GM19455 (cell line): Measurements from ENCODE around the gene DARS2.
"Not testable (repeated sequence)": the region's sequence is repeated elsewhere in the genome, so short reads cannot be mapped to it uniquely, and the experiment has no call there.

Experiments
- ATAC-seq: cut with Tn5 transposase; IDR thresholded peaks from one replicate; pipeline ENCODE4 v1.9.1; 2021; ENCODE audit not compliant: unreplicated experiment

DARS2 gene

GRCh38 chr1:173861731-173862145, 37.3 kb downstream of the DARS2 start:
- ATAC-seq, result no peak

DNA sequence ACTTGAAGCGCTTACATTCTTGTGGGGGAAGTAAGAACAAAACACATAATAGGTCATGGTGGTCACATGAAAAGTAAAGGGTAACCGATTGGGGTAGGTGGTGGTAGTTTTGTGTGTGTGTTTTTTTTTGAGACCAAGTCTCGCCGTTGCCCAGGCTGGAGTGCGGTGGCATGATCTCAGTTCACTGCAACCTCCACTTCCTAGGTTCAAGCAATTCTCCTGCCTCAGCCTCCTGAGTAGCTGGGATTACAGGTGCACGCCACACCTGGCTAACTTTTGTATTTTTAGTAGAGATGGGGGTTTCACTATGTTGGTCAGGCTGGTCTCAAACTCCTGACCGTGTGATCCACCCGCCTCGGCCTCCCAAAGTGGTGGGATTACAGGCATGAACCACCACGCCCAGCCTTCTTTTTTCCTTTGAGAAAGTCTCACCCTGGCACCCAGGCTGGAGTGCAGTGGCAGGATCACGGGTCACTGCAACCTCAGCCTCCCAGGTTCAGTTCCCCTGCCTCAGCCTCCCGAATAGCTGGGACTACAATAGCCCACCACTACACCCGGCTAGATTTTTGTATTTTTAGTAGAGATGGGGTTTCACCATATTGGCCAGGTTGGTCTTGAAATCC, 37.8 kb downstream of the DARS2 start:
- not testable (repeated sequence) for ATAC-seq

DNA sequence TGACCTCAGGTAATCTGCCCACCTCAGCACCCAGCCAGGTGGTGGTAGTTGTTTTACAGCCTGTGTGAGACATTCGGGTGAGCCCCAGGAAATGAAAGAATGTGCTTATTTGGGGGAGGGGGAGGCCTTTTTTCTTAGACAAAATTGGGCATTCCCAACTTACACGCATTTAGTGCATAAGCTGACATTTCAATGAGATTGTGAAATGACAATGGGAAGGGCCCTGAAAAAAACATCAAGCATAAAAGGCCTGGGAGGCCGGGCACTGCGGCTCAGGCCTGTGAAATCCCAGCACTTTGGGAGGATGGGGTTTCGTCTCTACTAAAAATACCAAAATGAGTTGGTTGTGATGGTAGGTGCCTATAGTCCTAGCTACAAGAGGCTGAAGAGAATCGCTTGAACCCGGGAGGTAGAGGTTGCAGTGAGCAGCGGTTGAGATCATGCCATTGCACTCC, 38.3 kb downstream of the DARS2 start:
- ATAC-seq, result no peak

GRCh38 chr1:173863224-173864161, 39.0 kb downstream of the DARS2 start:
- no peak for ATAC-seq

DNA sequence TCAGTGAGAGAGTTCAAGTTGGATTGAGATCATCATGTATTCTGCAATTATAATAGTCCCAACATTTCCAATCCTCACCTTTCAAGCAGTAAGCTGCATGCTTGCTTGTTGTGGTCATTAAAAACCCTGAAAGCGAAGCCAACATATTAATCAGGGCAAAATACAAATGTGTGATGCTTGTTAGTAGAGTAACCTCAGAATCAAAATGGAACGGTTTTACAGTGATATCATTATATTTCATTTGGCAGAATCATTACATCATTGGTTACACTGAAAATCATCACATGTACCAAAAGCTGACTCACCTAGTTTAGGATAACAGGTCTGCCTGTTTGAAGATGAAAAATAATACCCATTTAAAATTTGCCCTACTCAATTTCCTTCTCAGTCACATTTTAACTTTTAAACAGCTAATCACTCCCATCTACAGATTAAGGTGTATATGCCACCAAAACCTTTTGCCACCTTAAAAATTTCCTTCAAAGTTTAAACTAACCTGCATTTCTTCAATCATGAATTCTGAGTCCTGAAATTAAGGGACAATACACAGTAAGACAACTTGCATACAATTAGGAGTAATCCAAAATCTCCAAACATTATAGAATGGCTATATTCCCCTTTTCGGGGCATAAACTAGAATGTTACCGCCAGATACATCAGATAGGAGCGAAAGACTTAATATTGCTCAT, 39.9 kb downstream of the DARS2 start:
- no peak for ATAC-seq

DNA sequence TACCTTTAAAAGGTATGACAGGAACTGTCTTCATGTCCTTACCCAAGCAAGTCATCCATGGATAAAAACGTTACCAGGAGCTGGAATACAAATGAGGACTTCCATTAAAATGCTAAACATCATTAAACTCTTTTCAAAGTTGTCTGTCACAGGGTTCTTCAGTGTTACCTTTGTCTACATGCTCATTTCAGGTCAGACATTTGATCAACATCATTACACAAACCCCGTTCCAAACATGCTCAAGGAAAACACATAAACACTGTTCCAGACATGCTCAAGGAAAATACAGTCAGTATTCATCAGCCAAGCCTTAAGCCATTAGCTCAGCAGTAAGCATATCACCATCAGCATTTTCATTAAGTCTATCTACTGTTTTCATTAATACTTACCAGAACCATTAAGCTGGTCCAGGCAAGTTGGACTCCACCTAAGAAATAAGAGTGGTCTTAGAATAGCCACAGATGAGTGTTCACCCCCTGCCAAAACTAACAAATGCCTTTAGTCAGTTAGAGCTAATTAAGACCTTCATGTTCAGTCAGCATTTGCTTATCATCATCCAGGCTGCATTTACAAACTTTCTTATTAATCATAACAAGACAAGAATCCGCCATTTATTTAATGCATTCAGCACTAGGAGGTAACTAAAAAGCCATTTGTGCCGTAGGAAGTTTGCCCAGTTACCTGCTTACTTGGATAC, 41.1 kb downstream of the DARS2 start:
- ATAC-seq, result no peak

- no peak for ATAC-seq
These were observed 42.1 kb downstream of the DARS2 start for GRCh38 chr1:173866413-173867115.

GRCh38 chr1:173867141-173867752, 42.8 kb downstream of the DARS2 start:
- no peak for ATAC-seq

GRCh38 chr1:173867753-173868265, 43.3 kb downstream of the DARS2 start, which contains the start of gene GAS5:
Gene GAS5 (minus strand): TSS chr1:173867989.
- ATAC-seq, result peak; percentile 65

DNA sequence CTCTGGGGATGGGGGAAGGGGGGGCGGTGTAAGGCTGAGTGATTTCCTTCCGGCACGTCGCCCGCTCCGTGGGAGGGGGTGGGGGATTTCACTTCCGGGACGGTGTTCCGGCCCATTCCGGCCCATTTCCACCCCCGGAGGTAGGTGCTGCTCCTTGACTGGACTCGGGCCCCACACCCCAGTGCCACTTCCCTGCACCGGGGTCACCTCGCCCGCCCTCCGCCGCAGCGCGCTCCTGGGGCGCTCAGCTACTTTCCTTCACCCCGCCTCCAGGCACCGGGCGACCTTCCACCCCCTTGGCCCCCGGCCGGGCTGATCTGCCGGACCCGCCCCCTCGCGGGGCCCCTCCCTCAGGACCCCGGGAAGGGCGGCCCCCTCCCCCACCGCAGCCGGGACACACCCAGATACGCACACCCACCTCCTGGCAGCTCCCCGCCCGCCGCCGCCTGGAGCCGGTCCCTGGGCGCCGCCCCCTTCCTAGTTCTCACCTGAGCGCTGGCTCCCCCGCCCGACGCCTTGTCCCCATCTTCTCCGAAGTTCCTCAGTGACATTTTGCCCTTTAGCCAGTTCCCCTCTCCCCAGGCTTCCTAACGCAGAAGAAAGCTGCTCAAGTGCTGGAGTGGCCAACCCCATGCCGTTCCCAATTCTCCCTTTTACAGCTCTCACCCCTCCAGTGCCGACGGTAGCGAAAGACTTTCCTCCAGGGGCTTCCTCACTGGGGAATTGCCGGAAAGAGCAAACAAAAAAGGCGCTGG, 44.0 kb downstream of the DARS2 start, which contains the start of gene ZBTB37:
ZBTB37 (plus strand) TSS at position 115 of the 755 bp plus-strand sequence. CDS start 1,846 bp downstream, outside the sequence.
- peak; percentile 55 for ATAC-seq

DNA sequence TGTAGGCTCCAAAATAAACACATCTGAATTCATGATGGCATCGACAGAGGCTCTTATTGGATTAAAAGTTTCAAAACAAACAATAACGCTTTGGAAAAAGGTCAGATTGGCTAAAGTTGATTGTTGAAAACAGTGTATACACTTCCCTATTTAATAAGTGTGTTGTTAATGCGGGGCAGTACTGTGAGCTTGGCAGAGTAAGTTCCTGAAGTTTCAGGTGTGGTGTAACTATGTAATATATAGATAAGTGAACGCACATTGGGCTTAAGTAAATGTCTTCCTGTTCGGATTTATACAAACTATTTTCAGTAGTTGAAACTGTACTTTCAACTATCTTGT, 44.5 kb downstream of the DARS2 start:
- no peak for ATAC-seq

DNA sequence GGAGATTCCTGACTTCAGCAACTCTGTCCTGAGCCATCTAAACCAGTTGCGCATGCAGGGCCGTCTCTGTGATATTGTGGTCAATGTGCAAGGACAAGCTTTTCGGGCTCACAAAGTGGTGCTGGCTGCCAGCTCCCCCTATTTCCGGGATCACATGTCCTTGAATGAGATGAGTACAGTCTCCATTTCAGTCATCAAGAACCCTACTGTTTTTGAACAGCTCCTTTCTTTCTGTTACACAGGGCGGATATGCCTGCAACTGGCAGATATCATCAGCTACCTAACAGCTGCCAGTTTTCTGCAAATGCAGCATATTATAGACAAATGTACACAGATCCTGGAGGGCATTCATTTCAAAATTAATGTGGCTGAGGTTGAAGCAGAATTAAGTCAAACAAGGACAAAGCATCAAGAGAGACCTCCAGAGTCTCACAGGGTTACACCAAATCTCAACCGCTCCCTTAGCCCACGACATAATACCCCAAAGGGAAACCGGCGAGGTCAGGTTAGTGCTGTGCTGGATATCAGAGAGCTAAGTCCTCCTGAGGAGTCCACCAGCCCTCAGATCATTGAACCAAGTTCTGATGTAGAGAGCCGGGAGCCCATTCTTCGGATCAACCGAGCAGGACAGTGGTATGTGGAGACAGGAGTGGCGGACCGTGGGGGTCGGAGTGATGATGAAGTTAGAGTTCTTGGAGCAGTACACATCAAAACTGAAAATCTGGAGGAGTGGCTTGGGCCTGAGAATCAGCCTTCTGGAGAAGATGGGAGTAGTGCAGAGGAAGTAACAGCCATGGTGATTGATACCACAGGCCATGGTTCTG, 46.0 kb downstream of the DARS2 start:
- ATAC-seq, result no peak

DNA sequence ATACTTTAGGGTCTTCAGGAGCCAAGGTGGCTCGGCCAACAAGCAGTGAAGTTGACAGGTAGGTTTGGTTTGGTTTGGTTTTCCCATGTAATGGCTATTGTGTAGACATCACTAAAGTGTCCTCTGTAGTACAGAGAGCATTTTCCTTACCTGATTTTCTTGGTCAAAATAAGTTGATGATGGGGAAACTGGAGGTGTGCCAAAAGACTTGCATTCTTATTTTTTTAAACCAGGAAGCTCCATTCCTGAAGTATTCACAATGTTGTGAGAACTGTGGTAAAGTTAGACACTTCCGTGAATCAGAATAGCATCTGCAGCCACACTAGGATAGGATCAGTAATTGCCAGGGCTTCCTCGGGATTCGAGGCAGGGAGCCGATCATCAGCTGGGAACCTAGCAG, 46.6 kb downstream of the DARS2 start:
- ATAC-seq, result no peak

GRCh38 chr1:173871500-173871899, 47.0 kb downstream of the DARS2 start:
- ATAC-seq, result no peak

DNA sequence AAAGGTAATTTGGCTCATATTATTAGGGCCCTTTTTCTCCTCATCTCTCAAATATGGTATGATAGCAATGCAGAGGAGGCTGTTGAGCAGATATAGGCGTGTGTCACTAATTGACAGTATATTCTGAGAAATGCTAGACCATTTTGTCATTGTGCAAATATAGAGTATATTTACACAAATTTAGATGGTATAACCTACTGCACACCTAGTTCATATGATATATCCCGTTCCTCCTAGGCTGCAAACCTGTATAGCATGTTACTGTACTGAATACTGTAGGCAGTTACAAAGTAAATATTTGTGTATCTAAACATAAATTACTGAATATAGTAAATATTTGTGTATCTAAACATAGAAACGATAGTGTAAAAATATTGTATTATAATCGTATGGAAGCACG, 52.3 kb downstream of the DARS2 start:
- no peak for ATAC-seq

DNA sequence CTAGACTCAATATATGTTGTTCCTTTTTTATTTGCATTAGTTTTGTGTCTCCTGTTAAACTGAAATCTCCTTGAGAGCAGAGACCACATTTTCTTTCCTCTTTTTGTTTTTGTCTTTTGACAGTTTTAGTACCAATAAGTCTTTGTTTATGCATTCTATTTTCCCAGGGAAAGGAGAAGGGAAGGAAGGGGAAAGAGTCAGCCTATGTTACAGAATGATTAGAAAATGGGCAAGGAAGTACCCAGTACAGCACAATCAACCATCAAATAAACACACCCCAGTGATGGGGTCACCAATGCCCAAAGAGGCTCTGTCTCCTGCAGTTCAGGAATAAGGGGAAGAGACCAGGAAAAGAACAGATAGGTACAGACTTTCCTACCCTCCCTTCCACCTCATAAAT, 53.8 kb downstream of the DARS2 start:
- no peak for ATAC-seq

- ATAC-seq, result not testable (repeated sequence)
These were observed 56.6 kb downstream of the DARS2 start for GRCh38 chr1:173881117-173881516.

GRCh38 chr1:173884701-173885100, 60.2 kb downstream of the DARS2 start:
- ATAC-seq, result no peak
